D721Med (cell line): ENCODE data around the gene SLC45A2.

ENCODE experiments used
- DNase-seq: peaks from one replicate; pipeline ENCODE4 v3.0.0; 2011; ENCODE audit warnings: low spot score; ENCODE audit not compliant: insufficient read length
- FAIRE-seq: peaks from 2 replicates; lab custom pipeline; 2011; peaks lifted over from hg19 to GRCh38; lab: Jason Lieb, UNC
- CTCF ChIP-seq: IDR thresholded peaks from 2 replicates; pipeline ENCODE4 v1.5.1; 2012; ENCODE audit warnings: mild to moderate bottlenecking, control low read depth; ENCODE audit not compliant: insufficient read depth; ENCODE audit errors: missing control alignments

Gene SLC45A2

GRCh38 chr5:33944543-33945132, 39.9 kb downstream of the SLC45A2 start:
- FAIRE-seq (no peak), DNase-seq (no peak)
- TF ChIP-seq CTCF: no peak

- no peak for TF ChIP-seq CTCF
- FAIRE-seq: no peak
- DNase-seq: no peak
These were observed 43.4 kb downstream of the SLC45A2 start for GRCh38 chr5:33941090-33941489.

- TF ChIP-seq CTCF: no peak
- DNase-seq (no peak), FAIRE-seq (no peak)
These were observed 44.8 kb downstream of the SLC45A2 start for GRCh38 chr5:33939556-33940262.

DNA sequence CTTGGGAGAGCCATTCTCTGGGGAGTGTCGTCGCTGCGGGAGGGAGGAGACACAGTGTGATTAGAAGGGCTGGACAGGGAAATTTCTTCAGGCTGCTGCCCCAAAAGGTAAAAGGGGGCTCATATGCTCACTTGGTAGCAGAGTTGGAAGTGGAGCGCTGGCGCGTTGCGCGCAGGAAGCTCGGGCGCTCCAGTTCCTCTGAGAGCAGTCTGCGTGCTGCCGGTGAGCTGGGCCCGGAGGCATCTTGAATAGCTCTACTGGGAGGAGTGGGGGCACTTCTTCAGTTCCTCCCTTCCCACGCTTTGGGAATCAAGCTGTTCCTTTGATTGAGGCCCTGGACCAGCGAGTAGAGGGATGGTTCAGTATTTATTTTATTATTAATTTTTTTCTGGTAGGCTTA, 45.6 kb downstream of the SLC45A2 start:
- no peak for TF ChIP-seq CTCF
- FAIRE-seq: no peak
- DNase-seq: no peak

DNA sequence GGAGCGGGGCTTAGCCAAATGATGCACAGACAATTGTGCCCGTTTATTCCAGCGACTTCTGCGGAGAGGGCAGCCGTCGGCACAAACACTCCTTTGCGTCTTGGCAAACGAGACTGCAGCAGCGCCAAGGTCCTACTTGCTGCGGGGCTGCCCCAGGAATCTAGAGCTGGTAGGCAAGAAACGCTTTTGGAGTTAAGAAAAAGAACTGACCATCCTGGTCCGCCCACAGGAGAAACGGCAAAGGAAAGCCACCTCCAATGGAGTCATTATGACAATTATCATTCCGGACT, 46.0 kb downstream of the SLC45A2 start:
- DNase-seq: no peak
- no peak for TF ChIP-seq CTCF
- FAIRE-seq: no peak

DNA sequence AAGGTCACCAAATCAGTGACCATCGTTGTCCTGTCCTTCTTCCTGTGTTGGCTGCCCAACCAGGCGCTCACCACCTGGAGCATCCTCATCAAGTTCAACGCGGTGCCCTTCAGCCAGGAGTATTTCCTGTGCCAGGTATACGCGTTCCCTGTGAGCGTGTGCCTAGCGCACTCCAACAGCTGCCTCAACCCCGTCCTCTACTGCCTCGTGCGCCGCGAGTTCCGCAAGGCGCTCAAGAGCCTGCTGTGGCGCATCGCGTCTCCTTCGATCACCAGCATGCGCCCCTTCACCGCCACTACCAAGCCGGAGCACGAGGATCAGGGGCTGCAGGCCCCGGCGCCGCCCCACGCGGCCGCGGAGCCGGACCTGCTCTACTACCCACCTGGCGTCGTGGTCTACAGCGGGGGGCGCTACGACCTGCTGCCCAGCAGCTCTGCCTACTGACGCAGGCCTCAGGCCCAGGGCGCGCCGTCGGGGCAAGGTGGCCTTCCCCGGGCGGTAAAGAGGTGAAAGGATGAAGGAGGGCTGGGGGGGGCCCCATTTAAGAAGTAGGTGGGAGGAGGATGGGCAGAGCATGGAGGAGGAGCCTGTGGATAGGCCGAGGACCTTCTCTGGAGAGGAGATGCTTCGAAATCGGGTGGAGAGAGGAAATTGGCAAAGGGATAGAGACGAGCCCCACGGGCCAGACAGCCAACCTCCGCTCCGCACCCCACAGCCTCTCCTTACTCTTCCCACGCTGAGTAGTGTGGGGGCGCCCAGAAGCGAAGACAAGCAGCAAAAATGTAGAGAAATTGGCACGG, 46.6 kb downstream of the SLC45A2 start:
- FAIRE-seq (no peak), DNase-seq (no peak)
- no peak for TF ChIP-seq CTCF
